ENCODE data around the gene GDPGP1.

- TF ChIP-seq CTCF (IDR thresholded peaks at IDR 0.05) (no peak), POLR2A (IDR thresholded peaks at IDR 0.05) (no peak)
These were observed 10.1 kb downstream of the GDPGP1 start for GRCh38 chr15:90243943-90244639.
